Astrocyte (in vitro differentiated cells and primary cell): ENCODE data around the gene ZNF211. TPM values are rescaled to one million over a fixed set of nuclear protein-coding genes. Genes with fewer than 3 reads are reported as not detected.

Experiments used
- DNase-seq: peaks from one replicate; pipeline ENCODE4 v3.0.0-alpha.2; 2010; ENCODE audit warnings: low read depth
- FAIRE-seq: peaks from 2 replicates; lab custom pipeline; 2011; peaks lifted over from hg19 to GRCh38; lab: Jason Lieb, UNC
- H2AFZ ChIP-seq: 2 replicates; pipeline ENCODE4 v1.6.0; 2012; ENCODE audit warnings: low read depth, low read length, inconsistent platforms
- H3K27ac ChIP-seq: 2 replicates; pipeline ENCODE4 v1.5.1; 2011; ENCODE audit warnings: low read depth, low read length, inconsistent platforms
- H3K27me3 ChIP-seq: 2 replicates; pipeline ENCODE4 v1.6.0; 2011; ENCODE audit warnings: low read length, inconsistent platforms; ENCODE audit not compliant: insufficient read depth
- H3K36me3 ChIP-seq: 2 replicates; pipeline ENCODE4 v1.5.1; 2011; ENCODE audit warnings: low read length, inconsistent platforms; ENCODE audit not compliant: insufficient read depth
- H3K4me1 ChIP-seq: 2 replicates; pipeline ENCODE4 v1.5.1; 2011; ENCODE audit warnings: low read length, inconsistent platforms; ENCODE audit not compliant: insufficient read depth
- H3K4me2 ChIP-seq: 2 replicates; pipeline ENCODE4 v1.6.0; 2012; ENCODE audit warnings: low read length, inconsistent platforms
- H3K4me3 ChIP-seq: 2 replicates; pipeline ENCODE4 v1.5.1; 2011; ENCODE audit warnings: low read depth, mild to moderate bottlenecking, low read length, inconsistent platforms; ENCODE audit not compliant: insufficient read depth
- H3K79me2 ChIP-seq: 2 replicates; pipeline ENCODE4 v1.6.0; 2012; ENCODE audit warnings: mild to moderate bottlenecking, low read length, inconsistent platforms; ENCODE audit not compliant: insufficient read depth
- H3K9ac ChIP-seq: 2 replicates; pipeline ENCODE4 v1.6.0; 2012; ENCODE audit warnings: mild to moderate bottlenecking, low read length, inconsistent platforms
- H3K9me3 ChIP-seq: 2 replicates; pipeline ENCODE4 v1.5.1; 2012; ENCODE audit warnings: low read depth, mild to moderate bottlenecking, low read length, inconsistent platforms; ENCODE audit not compliant: insufficient read depth
- H4K20me1 ChIP-seq: 2 replicates; pipeline ENCODE4 v1.6.0; 2012; ENCODE audit warnings: low read length, inconsistent platforms; ENCODE audit not compliant: insufficient read depth
- H3K27ac Mint-ChIP-seq: one replicate; pipeline ENCODE4 v1.8.0; 2021; ENCODE audit warnings: mild to moderate bottlenecking, mixed read lengths; ENCODE audit not compliant: unreplicated experiment
- H3K27me3 Mint-ChIP-seq: one replicate; pipeline ENCODE4 v1.8.0; 2021; ENCODE audit warnings: low read depth, mixed read lengths; ENCODE audit not compliant: unreplicated experiment
- H3K36me3 Mint-ChIP-seq: one replicate; pipeline ENCODE4 v1.8.0; 2021; ENCODE audit warnings: low read depth, mixed read lengths; ENCODE audit not compliant: unreplicated experiment
- H3K4me1 Mint-ChIP-seq: one replicate; pipeline ENCODE4 v1.8.0; 2021; ENCODE audit warnings: low read depth, mixed read lengths; ENCODE audit not compliant: unreplicated experiment
- H3K4me3 Mint-ChIP-seq: one replicate; pipeline ENCODE4 v1.8.0; 2021; ENCODE audit warnings: mild to moderate bottlenecking, moderate library complexity, mixed read lengths; ENCODE audit not compliant: unreplicated experiment
- H3K9me3 Mint-ChIP-seq: one replicate; pipeline ENCODE4 v1.8.0; 2021; ENCODE audit warnings: mild to moderate bottlenecking, mixed read lengths; ENCODE audit not compliant: unreplicated experiment
- CTCF ChIP-seq: IDR thresholded peaks from 2 replicates; pipeline ENCODE4 v1.5.1; 2011; ENCODE audit warnings: low read depth, mild to moderate bottlenecking, inconsistent platforms, low read length, moderate library complexity; ENCODE audit not compliant: insufficient read depth
- EZH2 ChIP-seq: IDR thresholded peaks from 2 replicates; pipeline ENCODE4 v1.6.1; 2012; ENCODE audit warnings: mild to moderate bottlenecking, low read length, inconsistent platforms; ENCODE audit not compliant: insufficient read depth
- total RNA-seq: library from RNA; stranded (reverse); gene quantifications from 2 replicates; pipeline ENCODE4 v1.2.1, GENCODE V29; 2021

Gene ZNF211
- total RNA-seq, 1 donor from 2014 or later, result 21.9 TPM

DNA sequence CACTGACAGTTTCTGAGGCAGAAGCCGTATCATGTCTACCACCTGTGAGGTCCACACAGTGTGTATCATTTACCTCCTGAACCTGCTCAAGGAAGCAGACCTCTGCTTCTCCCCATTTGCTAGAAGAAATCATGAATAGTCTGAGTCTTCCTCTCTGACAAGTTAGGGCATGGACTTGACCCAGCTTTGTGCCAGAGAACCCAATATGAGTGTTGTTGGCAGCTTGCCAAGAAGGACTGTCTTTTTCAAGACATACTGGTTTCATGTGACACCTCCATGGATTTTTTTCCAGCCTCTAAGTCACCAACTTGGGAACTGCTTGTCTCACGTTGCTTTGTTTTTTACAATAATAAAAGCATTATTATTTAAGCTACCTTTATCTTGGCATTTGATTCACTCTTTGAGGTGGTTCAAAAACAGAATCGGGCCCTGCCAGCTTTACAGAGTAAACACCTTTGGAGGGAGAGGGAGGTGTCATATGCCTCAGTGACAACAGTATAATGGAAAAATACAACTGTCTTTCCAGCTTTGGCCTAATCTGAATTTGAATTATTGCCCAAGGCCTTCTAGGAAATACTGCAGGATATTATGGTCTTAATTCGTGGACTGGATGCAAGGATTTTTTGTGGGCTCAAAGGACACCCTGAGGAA, 9.6 kb downstream of the ZNF211 start:
- DNase-seq, result no peak
- no peaks in the 10 kb centered on the region for H3K4me1 Mint-ChIP-seq
- H3K4me1 ChIP-seq, result no peaks in the 10 kb centered on the region

GRCh38 chr19:57643734-57644133, 10.8 kb downstream of the ZNF211 start:
- no peak for FAIRE-seq
- DNase-seq, result no peak
- no peaks in the 10 kb centered on the region for H3K27me3 ChIP-seq
- no peak overlapping the region for H3K27ac ChIP-seq
- H3K4me3 ChIP-seq, result no peak overlapping the region
- no peak overlapping the region for H3K9ac ChIP-seq
- no peaks in the 10 kb centered on the region for H4K20me1 ChIP-seq
- Mint-ChIP-seq H3K27ac (no peak overlapping the region), H3K4me1 (peaks cover 2% of the 10 kb centered on the region), H3K4me3 (no peak overlapping the region), H3K27me3 (no peaks in the 10 kb centered on the region), H3K36me3 (peaks cover 51% of the 10 kb centered on the region), H3K9me3 (peaks cover 24% of the 10 kb centered on the region)
- H3K79me2 ChIP-seq, result no peaks in the 10 kb centered on the region
- no peak overlapping the region for H3K4me2 ChIP-seq
- peaks cover 31% of the 10 kb centered on the region for H3K36me3 ChIP-seq
- TF ChIP-seq EZH2 (no peak), CTCF (no peak)
- no peaks in the 10 kb centered on the region for H3K4me1 ChIP-seq
- H2AFZ ChIP-seq, result no peak overlapping the region
- peaks cover 38% of the 10 kb centered on the region for H3K9me3 ChIP-seq

More for the DNA sequence above, 9.6 kb downstream of the ZNF211 start:
- Mint-ChIP-seq H3K36me3 (peaks cover 62% of the 10 kb centered on the region), H3K27me3 (no peaks in the 10 kb centered on the region), H3K4me3 (no peak overlapping the region), H3K9me3 (peaks cover 34% of the 10 kb centered on the region), H3K27ac (no peak overlapping the region)
- H3K9me3 ChIP-seq, result peaks cover 42% of the 10 kb centered on the region
- H3K9ac ChIP-seq, result no peak overlapping the region
- no peak overlapping the region for H3K4me2 ChIP-seq
- H3K79me2 ChIP-seq, result peaks cover 3% of the 10 kb centered on the region
- H3K36me3 ChIP-seq, result peaks cover 35% of the 10 kb centered on the region
- no peak overlapping the region for H2AFZ ChIP-seq
- no peak for FAIRE-seq
- H3K27ac ChIP-seq, result no peak overlapping the region
- no peaks in the 10 kb centered on the region for H3K27me3 ChIP-seq
- no peaks in the 10 kb centered on the region for H4K20me1 ChIP-seq
- TF ChIP-seq EZH2, result no peak
- no peak for TF ChIP-seq CTCF
- no peak overlapping the region for H3K4me3 ChIP-seq

DNA sequence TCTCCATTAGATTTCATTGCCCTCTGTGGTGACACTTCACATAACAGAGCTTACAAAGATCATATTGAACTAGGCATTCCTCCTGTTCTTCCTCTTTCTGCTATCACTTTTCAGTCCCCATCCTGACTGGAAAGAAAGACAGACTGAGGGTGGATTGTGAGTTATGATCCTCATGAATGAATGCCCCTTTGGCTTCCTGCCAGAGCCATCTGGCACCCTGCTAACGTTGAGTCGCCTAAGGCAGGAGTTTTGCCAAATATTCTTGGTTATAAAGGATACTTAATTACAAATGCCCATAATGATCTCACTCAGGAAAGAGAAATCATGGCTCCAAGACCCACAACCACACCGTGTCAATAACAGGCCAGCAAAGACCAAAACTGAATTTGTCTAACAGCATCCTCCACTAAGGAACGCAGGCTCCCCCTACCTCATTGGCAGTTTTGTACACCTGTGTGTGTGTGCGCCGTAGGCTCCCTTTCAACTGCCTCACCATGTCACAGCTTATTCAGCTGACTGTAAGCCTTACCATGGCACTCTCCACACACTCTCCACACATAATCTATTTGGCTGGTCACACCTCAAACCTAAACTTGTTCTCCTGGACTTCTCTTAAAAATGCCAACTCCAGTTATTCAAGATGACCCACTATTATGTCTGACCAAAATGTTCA, 15.5 kb downstream of the ZNF211 start:
- Mint-ChIP-seq H3K27me3 (no peaks in the 10 kb centered on the region), H3K4me1 (peaks cover 19% of the 10 kb centered on the region), H3K4me3 (no peak overlapping the region), H3K27ac (no peak overlapping the region), H3K9me3 (peaks cover 8% of the 10 kb centered on the region), H3K36me3 (peaks cover 11% of the 10 kb centered on the region)
- DNase-seq (no peak), FAIRE-seq (no peak)
- no peaks in the 10 kb centered on the region for H3K36me3 ChIP-seq
- H2AFZ ChIP-seq, result no peak overlapping the region
- no peak overlapping the region for H3K9ac ChIP-seq
- H3K27me3 ChIP-seq, result no peaks in the 10 kb centered on the region
- no peak overlapping the region for H3K27ac ChIP-seq
- H4K20me1 ChIP-seq, result no peaks in the 10 kb centered on the region
- TF ChIP-seq EZH2, result no peak
- TF ChIP-seq CTCF, result no peak
- H3K79me2 ChIP-seq, result no peaks in the 10 kb centered on the region
- no peak overlapping the region for H3K4me2 ChIP-seq
- H3K4me3 ChIP-seq, result no peak overlapping the region
- H3K9me3 ChIP-seq, result peaks cover 3% of the 10 kb centered on the region
- no peaks in the 10 kb centered on the region for H3K4me1 ChIP-seq
